HG02759 (cell line): ENCODE measurements around the gene LEMD3.

ENCODE experiments used
- ATAC-seq: cut with Tn5 transposase; IDR thresholded peaks from one replicate; pipeline ENCODE4 v1.9.1; 2021; ENCODE audit warnings: mild to moderate bottlenecking, moderate library complexity; ENCODE audit not compliant: unreplicated experiment

Gene LEMD3

GRCh38 chr12:65169320-65170208 is at the start of gene LEMD3:
TSS of gene LEMD3 (plus strand) at chr12:65169583. CDS start at chr12:65169597, 14 bp downstream.
- peak; percentile 94 for ATAC-seq

DNA sequence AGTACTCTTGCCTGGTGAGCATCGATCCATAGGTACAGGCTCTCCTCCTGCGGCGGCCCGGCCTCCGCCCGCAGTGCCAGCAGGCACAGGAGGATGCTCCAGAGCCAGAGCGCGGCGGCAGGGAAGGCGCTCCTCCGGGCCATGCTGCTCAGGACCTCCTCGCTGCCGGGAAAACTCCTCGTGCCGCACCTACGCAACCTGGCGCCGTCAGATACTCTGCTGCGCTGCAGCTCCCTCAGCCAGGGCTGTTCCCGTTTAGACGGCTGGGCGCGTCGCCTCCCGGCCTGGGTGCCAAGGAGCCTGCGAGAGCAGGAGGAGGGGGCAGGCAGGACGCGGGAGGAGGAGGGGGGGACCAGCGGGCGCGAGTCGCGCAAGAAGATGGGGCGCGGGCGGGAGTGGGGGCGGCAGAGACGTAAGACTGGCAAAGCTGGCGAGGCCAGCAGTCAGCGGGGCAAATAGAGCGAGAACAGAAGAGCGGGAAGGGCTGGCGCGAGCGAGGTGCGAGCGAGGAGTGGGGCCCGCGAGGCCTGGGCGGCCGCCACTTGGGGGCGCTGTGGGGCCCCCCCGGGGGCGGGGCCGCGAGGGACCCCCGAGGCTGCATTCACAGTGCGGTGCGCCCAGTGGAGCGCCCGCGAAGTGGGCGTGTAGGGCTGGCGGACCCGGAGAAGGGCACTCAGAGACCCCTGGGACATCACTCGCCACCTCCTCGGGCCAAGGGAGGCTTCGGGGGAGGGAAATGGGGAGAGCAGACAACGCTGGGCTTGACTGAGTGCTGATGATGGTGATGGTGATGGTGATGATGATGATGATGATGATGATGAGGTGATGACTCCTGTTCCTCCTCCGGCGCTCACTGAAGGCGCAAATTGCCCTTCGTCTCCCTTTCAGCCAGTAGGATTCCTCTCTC is 48.1 kb upstream of the LEMD3 start, which contains the start of gene WIF1:
Gene WIF1, minus strand, starts transcription at position 257 of the 907 bp plus-strand sequence. Its CDS starts 114 bp downstream, at position 143.
- ATAC-seq: peak; percentile 67

DNA sequence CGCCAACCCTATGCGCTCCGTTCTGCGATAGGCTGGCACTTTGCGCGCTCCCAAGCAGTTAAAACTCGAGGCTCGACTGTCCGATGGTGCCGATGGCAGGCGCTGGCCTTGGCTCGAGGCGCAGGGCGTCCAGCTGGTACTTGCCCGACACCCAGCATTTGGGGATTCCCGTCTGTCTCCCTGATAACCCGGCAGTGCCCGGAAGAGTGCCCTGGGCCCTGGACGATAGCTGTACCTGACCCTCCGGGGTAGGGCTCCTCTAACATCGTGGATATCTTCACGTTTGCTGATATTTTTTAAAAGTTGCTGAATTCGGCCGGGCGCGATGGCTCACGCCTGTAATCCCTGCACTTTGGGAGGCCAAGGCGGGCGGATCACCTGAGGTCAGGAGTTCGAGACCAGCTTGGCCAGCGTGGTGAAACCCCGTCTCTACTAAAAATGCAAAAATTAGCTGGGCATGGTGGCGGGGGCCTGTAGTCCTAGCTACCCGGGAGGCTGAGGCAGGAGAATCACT is 47.4 kb upstream of the LEMD3 start:
- no peak for ATAC-seq

GRCh38 chr12:65122703-65123102 is 46.7 kb upstream of the LEMD3 start:
- no peak for ATAC-seq

DNA sequence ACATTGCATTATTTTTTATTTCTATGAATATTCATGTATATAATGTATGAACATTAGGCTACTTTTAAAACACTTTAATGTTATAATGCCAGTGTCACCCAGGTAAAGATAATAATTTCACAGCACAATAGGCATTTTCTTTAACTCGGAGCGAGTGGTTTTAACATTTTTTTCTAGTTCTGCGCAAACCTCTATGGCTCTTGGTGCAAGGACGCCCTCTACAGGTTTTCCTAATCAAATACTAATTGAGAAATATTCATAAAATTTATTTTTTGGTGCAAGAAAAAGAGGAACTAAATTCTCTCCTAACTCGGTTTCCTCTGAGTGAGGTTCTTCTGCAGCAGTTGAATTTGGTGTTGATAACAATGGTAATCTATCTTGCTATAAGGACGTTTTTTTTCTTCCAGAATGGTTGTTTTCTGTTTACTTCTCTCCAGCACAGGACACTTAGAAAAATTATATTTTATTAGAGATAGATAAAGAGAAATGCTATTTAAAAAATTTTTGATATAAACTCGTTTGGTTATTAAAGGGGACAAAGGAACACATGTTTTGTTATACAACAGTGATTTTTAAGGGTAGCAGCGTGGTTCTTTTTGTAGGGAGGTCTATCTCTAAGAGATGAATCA is 45.8 kb upstream of the LEMD3 start:
- ATAC-seq: no peak

- no peak for ATAC-seq
Observed at GRCh38 chr12:65125247-65125646, 44.1 kb upstream of the LEMD3 start.

DNA sequence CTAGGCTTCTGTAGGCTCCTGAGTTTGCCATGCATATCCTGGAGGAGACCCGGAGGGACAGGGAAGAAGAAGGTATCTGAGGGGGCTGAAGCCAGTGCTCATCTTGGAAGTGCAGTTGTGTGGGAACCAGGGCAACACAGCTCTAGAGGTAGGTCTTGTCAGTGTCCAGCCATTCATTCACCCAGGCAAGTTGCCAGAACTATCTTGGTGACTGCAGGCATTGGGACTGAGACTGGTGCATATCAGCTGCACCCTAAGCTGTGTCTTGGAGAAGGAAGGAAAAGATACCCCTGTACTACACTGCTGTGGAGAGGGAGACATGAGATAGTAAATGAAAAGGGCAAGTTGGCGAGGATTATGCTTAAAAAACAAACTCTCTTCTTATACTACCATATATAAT is 43.4 kb upstream of the LEMD3 start:
- no peak for ATAC-seq

- no peak for ATAC-seq
Observed at GRCh38 chr12:65126482-65126881, 42.9 kb upstream of the LEMD3 start.

GRCh38 chr12:65133879-65134278 is 35.5 kb upstream of the LEMD3 start:
- ATAC-seq: no peak

DNA sequence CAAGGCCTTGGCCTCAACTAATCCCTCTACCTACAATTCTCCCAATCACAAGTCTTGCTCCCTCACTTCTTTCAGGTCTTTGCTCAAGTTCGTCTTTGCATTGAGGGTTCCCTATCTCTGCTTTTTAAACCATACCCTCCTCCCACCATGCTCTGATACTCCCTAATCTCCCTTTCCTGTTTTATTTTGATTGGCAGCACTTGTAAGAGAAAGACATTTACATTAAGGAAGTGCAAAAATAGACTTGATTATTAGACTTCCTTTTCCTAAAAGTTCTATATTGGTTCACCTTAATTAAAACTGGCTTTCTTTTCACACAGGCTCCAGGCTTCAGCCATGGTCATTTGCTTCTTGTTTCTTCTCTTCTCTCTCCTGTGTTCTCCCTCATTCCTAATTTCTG is 30.0 kb upstream of the LEMD3 start:
- no peak for ATAC-seq

DNA sequence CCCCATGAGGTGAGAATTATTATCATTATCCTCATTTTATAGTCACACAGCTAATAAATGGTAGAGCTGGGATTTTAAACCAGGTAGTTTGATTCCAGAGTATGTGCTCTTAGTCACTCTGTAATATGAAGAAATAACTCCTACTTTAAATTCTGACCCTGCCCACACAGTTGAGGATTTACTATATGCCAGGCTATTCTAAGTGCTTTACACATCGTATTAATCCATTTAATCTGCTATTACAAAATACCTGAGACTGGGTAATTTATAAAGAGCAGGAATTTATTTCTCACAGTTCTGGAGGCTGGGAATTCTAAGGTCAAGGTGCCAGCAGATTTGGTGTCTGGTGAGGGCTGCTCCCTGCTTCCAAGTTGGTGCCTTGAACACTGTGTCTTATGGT is 28.6 kb upstream of the LEMD3 start:
- ATAC-seq: no peak

- no peak for ATAC-seq
Observed at GRCh38 chr12:65147312-65147905, 22.0 kb upstream of the LEMD3 start.

GRCh38 chr12:65152012-65152411 is 17.4 kb upstream of the LEMD3 start:
- no peak for ATAC-seq

GRCh38 chr12:65152596-65152995 is 16.8 kb upstream of the LEMD3 start:
- no peak for ATAC-seq

DNA sequence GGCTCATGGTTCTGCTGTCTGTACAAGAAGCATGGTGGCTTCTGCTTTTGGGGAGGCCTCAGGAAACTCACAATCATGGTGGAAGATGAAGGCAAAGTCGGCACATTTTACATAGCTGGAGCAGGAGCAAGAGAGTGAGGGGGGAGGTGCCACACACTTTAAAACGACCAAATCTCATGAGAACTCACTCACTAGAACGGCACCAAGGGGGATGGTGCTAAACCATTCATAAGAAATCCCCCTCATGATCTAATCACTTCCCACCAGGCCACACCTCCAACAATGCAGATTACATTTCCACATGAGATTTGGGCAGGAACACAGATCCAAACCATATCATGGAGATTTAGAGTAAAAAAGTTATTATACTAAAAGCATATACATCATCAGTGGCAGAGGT is 13.6 kb upstream of the LEMD3 start:
- ATAC-seq: peak; percentile 48

DNA sequence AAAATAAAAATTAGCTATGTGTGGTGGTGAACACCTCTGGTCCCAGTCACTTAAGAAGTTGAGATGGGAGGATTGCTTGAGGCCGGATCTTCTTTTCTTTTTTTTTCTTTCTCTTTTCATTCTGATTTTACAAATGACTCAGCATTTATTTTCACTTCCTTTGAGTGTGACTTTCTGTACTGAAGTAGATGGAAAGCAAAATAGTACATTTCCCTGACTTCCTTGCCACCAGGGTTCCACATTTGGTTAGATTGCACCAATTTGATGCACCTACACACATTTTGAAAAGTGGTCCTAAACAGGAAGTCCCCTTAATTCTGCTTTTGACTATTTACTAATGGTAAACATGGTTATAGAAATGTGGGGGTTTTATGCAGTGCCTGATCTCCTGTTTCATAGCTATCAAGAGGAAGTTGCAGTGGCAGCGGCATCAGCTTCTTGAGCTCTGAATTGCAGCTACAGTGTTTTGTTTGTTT is 13.0 kb upstream of the LEMD3 start:
- ATAC-seq: peak; percentile 87

DNA sequence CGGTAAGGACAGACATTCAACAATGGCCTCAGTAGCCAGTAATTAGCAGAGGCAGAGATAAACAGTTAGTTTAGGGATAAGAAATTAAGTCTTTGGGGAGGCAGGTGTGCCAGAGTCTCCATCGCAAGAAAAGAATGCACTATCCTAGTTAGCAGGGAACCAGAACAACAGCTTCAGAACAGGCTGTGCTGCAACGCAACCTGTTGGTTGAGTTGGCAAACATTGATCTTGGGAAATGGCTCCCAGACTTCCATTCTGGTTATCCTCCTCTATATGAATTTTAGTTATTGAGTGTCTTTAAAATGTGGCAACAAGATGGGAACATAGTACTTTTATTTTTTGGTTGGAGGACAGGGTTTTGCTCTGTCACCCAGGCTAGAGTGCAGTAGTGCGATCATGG is 12.3 kb upstream of the LEMD3 start:
- no peak for ATAC-seq

DNA sequence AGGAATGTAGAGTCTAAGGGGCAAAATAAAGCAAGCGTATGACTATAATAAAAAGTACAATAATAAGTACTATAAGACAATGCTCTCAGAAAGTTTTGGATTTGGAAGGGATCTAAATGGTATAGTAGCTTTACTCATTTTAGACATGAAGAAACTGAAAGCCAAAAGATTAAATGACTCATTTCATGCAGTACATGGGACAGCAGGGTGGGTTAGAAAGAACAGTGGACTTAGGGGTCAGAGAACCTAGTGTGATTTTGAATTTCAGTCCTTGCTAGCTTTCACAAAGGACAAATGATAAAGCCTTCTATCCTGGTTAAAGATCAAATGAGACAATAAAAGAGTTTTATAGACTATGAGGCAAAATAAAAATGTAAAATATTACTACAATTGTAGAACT is 6.8 kb upstream of the LEMD3 start:
- peak; percentile 50 for ATAC-seq

GRCh38 chr12:65164244-65164643 is 5.1 kb upstream of the LEMD3 start:
- no peak for ATAC-seq

- no peak for ATAC-seq
Observed at GRCh38 chr12:65164774-65165173, 4.6 kb upstream of the LEMD3 start.
